OCI-M2 (cell line): ENCODE data around the gene NARS2.

Experiments used
- DNase-seq: peaks from one replicate; lab custom pipeline; 2025; ENCODE audit not compliant: unreplicated experiment; lab: John Stamatoyannopoulos, UW

The NARS2 gene

GRCh38 chr11:78446210-78446609 lies 128.5 kb downstream of the NARS2 start:
- no peak for DNase-seq

DNA sequence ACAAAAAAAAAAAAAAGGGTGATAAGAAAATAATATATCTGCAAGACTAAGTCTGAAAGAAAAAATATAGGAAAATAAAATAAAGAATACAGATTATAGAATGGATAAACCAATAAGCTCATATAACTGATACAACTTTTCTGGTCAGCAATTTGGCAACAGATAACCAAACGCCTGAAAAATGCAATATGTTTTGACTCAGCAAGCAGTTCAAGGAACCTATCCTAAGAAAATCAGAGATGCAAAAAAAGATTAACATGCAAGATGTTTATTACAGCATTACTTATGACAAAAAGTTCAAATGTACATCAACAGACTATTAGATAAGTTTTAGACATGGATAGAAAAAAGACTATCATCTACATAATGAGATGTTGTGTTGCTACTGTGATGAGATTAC lies 129.9 kb downstream of the NARS2 start:
- no peak for DNase-seq

- DNase-seq, result no peak
Measured at GRCh38 chr11:78441956-78442355, 132.7 kb downstream of the NARS2 start.

DNA sequence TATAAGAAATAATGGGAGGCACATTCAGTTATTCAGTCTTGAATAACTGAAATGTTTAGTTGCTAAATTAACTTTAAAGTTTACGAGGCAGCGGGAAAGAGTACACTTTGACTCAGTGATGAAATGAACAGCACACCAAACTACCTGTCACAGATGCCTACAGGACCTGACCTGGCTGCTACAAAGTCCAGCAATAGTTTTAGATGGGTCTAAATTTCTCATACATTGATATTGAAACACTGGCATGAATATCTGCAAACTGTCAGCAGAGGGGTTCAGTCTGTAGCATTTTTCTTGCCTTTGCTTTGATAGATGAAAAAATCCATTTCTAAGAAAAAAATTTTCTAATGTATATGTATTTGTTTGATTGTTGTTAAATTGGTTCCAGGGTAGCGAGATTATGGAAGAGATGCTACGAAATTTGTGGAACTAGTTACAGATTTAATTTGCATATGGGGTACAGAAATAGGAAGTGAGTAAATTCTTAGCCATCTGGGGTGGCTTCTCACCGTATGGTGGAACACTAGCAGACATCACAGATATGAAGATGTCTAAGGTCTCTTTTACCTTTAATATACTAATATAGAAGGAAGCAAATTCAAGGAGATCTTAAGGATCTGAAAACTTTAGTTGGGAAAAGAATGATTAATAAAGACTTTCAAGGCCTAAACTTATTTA lies 136.2 kb downstream of the NARS2 start:
- DNase-seq, result no peak

DNA sequence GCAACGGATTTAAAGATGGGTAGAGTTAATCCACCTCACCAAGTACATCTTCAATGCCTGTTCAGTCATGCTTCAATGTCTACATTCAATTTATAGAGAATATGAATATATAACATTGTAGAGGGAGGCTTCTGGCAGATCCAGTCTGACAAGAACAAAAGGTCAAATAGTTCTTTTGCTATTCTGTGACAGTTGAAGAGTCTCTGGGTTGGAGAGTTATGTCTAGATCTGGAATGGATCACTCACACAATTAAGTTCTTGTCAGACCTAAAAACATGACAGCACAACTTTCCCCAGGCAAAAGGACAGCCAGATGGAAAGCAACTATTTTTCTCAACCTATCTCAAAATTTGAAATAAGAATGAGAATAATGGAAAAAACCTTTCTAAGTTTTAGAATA lies 141.7 kb downstream of the NARS2 start:
- no peak for DNase-seq

- DNase-seq, result no peak
Measured at GRCh38 chr11:78432058-78432515, 142.6 kb downstream of the NARS2 start.

- no peak for DNase-seq
Measured at GRCh38 chr11:78429660-78430059, 145.0 kb downstream of the NARS2 start.

DNA sequence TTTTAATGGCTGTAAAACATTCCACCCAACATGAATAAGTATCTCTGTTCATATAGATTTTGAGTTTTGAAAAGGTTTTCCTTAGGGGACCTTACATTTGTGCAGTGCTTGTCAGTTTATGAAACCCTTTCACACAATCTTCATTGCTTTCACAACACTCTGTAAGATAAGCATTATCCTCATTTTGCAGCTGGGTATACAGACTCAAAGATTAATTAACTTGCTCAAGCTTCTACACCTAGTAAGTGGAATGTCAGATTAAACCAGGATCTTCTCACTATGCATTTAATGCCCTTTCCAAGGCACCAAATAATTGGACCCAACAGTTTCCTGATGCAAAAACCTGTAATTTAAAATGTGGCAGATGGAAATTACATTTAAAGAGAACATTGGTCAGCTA lies 145.5 kb downstream of the NARS2 start:
- no peak for DNase-seq

DNA sequence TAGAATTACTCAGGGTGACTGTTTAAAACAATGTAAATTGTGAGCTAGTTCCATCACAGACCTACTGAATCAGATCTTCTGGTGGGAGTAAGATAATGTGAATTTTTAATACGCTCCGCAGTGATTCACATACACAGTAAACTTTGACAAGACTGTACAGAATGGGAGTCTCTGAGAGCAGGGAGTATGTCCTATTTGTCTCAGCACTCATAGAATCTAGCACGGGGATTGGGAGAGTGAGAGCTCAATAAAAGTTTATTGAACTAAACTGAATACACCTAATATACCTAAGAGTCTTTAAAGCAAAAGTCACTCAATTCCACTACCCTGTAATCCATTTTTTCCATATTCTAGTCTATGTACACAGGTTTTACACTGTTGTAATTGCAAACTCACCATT lies 145.9 kb downstream of the NARS2 start:
- no peak for DNase-seq

GRCh38 chr11:78428266-78428636 lies 146.4 kb downstream of the NARS2 start:
- no peak for DNase-seq

- no peak for DNase-seq
Measured at GRCh38 chr11:78427615-78428265, 146.9 kb downstream of the NARS2 start.

DNA sequence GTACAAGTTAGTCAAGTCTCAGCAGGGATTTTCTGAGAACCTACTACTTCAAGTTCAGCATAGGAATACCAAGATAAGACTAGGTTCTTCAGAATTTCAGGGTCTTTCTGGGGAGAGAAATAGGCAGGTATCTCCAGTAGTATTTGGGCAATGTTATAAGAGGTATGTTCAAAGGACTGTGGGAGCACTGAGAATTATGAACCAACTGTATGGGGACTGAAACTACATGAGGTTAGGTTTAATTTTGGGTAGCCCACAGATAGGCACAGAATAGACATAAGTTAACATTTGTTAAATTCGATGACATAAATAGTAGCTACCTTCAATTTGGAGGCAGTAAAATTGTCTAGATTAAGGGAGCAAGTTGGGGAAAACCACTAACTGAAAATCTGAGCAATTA lies 147.8 kb downstream of the NARS2 start:
- DNase-seq, result no peak

DNA sequence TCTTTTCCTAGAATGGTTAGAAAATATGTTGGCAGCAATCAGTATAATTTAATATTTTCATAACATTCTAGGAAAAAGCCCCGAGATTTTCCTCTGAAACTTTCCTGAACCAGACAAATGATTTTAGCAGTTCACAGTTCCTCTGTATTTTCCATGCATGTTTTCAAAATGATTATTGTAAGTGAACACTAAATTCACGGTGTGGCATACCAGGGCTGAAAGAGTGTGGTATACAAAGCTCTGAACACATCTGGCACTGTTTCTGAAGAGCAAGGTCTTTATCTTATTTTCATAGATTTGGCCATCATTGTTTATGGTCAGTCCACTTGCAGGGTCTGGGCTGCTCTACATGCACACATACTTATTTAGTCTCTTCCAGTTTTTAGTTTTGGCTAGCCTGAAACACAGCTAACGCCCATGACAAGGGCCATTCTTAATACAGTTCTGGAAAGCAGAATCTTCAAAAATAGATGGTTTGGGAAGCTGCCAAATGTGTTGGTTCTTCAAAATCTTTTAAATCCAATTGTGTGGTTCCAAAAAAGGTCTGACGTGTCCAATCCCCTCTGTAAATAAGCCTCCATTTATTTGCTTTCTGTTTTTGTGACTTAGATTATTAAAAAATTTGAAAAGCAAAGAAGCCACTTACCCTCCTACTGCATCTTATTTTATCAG lies 149.1 kb downstream of the NARS2 start:
- no peak for DNase-seq

DNA sequence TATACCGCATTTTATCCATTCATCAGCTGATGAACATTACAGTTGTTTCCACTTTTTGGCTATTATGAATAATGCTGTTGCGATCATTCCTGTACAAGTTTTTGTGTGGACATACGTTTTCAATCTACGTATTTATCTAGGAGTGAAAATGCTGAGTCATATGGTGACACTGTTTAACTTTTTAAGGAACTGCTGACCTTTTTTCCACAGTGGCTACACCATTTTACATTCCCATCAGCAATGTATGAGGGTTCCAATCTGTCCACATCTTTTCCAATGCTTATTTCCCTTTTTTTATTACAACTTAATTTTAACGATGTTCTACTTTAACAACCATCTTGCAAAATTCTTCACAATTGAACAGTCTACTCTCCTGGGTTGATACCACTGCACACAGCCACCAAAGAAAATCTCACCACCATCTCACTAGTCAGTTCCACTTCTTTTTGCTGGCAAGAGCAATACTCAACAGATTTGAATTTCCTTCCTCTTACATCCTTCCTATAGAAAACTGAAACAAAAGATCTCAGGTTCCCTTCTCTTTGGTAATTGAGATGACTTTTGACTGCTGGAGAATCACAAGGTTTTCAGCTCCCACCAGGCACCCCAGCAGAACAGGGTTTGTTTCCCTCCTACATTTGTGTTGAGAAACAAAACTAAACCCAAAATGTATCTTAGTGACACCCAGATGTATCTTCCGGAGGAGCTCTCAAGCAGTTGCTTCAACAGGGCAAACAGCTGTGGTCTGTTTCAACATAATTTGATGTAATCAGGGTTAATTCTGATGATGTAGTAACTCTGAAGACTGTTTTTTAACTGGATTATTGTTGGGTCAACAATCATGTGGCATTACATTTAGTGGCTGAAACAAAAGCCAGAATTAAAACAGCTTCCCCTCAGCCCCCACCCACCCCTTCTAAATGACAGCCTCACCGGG lies 150.1 kb downstream of the NARS2 start:
- DNase-seq, result no peak

DNA sequence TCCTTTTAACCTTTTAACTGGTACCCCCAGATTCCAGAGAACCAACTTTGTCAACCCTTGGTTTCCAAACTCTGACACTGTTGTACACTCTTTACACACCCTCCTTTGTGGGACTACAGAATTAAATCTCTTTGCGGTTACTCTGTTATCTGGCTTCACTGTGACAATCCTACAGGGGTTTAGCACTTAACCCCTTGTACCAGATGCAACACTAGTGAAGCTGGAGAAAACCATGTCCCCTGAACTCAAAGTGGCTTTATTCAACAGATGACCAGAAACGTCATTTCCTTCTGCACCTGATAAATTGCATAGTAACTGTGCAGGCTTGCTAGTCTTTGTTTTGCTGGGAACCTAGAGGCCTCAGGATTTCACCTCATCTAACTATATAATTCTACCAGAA lies 151.4 kb downstream of the NARS2 start:
- no peak for DNase-seq

- no peak for DNase-seq
Measured at GRCh38 chr11:78420796-78421209, 153.9 kb downstream of the NARS2 start.

GRCh38 chr11:78420255-78420764 lies 154.4 kb downstream of the NARS2 start:
- DNase-seq, result no peak

DNA sequence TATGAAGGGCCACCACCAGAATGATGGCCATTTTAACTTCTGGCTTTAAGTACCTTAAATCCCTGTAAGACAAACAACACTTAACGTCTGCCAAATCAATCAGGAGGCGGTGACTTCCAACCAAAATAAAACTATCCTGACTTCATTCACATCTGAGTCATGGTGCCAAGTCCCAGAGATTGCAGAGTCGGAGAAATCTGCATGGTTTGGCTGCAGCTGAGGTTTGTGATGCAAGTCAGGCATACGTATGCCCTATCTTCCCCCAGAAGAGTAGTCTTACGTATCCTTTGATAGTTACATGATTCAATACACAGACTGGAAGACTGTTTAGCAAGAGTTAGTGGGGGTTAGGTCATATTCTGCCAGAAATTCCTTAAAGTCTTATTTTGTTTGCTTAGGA lies 155.3 kb downstream of the NARS2 start:
- DNase-seq, result no peak

- DNase-seq, result no peak
Measured at GRCh38 chr11:78418584-78419211, 156.0 kb downstream of the NARS2 start.

GRCh38 chr11:78417888-78418583 lies 156.6 kb downstream of the NARS2 start:
- DNase-seq, result no peak
